Measurements from ENCODE around the gene CCS. TPM values are rescaled to one million over a fixed set of nuclear protein-coding genes. Genes with fewer than 3 reads are reported as not detected.
A peak's percentile ranks its signal among the peaks of the same experiment; 100 is the strongest.
"Not testable (repeated sequence)": the region's sequence is repeated elsewhere in the genome, so short reads cannot be mapped to it uniquely, and the experiment has no call there.

The CCS gene
- polyA plus RNA-seq, 1 donor = 33.0 TPM

GRCh38 chr11:66561178-66561974, 31.6 kb upstream of the CCS start:
- no peak for DNase-seq (ENCODE audit: low read depth)

GRCh38 chr11:66561975-66562248, 31.1 kb upstream of the CCS start:
- DNase-seq (ENCODE audit: low read depth) = no peak

- no peak for DNase-seq (ENCODE audit: low read depth)
These were observed 30.7 kb upstream of the CCS start for GRCh38 chr11:66562275-66562674.

- no peak for DNase-seq (ENCODE audit: low read depth)
These were observed 29.9 kb upstream of the CCS start for GRCh38 chr11:66562907-66563583.

GRCh38 chr11:66563832-66564231, 29.2 kb upstream of the CCS start:
- DNase-seq (ENCODE audit: low read depth) = no peak

- DNase-seq (ENCODE audit: low read depth) = no peak
These were observed 28.4 kb upstream of the CCS start for GRCh38 chr11:66564538-66564937.

GRCh38 chr11:66564984-66565383, 28.0 kb upstream of the CCS start:
- DNase-seq (ENCODE audit: low read depth) = no peak

GRCh38 chr11:66566221-66566620, 26.8 kb upstream of the CCS start:
- DNase-seq (ENCODE audit: low read depth) = no peak

GRCh38 chr11:66567787-66568123, 25.2 kb upstream of the CCS start:
- no peak for DNase-seq (ENCODE audit: low read depth)

- no peak for DNase-seq (ENCODE audit: low read depth)
These were observed 24.7 kb upstream of the CCS start, which contains the start of gene CTSF for GRCh38 chr11:66568124-66568916. Gene CTSF (minus strand): TSS chr11:66568606. CDS start chr11:66568486, 120 bp downstream.

GRCh38 chr11:66569076-66569475, 23.9 kb upstream of the CCS start:
- DNase-seq (ENCODE audit: low read depth) = no peak

- DNase-seq (ENCODE audit: low read depth) = no peak
These were observed 22.7 kb upstream of the CCS start for GRCh38 chr11:66570079-66570849.

- no peak for DNase-seq (ENCODE audit: low read depth)
These were observed 22.2 kb upstream of the CCS start for GRCh38 chr11:66570850-66571180.

GRCh38 chr11:66579017-66579606, 13.9 kb upstream of the CCS start:
- DNase-seq (ENCODE audit: low read depth) = peak; percentile 28

GRCh38 chr11:66580803-66581202, 12.2 kb upstream of the CCS start:
- no peak for DNase-seq (ENCODE audit: low read depth)

GRCh38 chr11:66581261-66581660, 11.7 kb upstream of the CCS start:
- DNase-seq (ENCODE audit: low read depth) = no peak

GRCh38 chr11:66582565-66583147, 10.3 kb upstream of the CCS start:
- not testable (repeated sequence) for DNase-seq (ENCODE audit: low read depth)

GRCh38 chr11:66585447-66585846, 7.5 kb upstream of the CCS start:
- DNase-seq (ENCODE audit: low read depth) = not testable (repeated sequence)

GRCh38 chr11:66586136-66586535, 6.8 kb upstream of the CCS start:
- no peak for DNase-seq (ENCODE audit: low read depth)

GRCh38 chr11:66589315-66589714, 3.7 kb upstream of the CCS start:
- DNase-seq (ENCODE audit: low read depth) = not testable (repeated sequence)

GRCh38 chr11:66589996-66590675, 2.8 kb upstream of the CCS start:
- DNase-seq (ENCODE audit: low read depth) = no peak

Data from forelimb muscle (tissue), 1 donor.